ENCODE measurements around the gene TMTC3.
"Not testable (repeated sequence)": the region's sequence is repeated elsewhere in the genome, so short reads cannot be mapped to it uniquely, and the experiment has no call there.

The TMTC3 gene

GRCh38 chr12:88141774-88142609, at the start of gene TMTC3, which contains the start of gene CEP290:
Gene TMTC3, plus strand, starts transcription at chr12:88142307. Its CDS starts 6,009 bp downstream, at chr12:88148316.
Gene CEP290, minus strand, starts transcription at chr12:88142088. Its CDS starts 781 bp downstream, at chr12:88141307.
- peak; percentile 96 for DNase-seq

DNA sequence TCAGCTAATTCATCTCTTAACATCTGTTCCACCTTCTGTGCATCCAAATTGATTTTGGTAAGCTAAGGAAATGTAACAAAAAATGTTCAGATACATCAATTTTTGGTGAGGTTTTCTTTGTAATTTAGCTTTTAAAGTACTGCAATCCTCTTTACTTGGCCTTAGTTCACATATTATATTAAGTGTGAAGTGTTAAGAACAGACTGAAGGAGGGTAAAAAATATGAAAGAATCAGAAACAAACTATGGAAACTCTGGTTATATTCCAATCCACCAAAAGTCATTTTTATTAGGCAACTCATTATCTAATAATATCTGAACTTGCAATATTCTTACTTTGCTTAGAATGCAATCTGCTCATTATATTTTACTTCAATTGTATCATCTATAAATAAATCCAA, 49.3 kb upstream of the TMTC3 start:
- no peak for DNase-seq

- no peak for DNase-seq
Observed at GRCh38 chr12:88093573-88093972, 48.5 kb upstream of the TMTC3 start.

DNA sequence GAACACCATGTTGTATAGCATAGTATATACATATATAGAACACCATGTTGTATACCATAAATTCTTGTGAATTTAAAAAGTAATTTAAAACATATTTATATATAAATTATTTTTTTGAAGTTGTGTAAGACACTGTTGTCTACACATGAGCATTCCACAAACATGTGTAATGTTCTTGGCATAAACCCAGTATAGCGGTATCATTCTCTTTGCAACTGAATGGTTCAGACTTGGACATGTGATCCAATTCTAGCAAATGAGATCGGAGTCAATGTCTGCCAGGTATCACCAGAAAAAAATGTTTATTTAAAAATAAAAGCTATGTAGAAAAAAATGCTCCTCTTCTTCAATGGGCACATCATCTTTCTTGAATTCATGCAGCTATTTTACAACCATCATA, 34.1 kb upstream of the TMTC3 start:
- DNase-seq: no peak

DNA sequence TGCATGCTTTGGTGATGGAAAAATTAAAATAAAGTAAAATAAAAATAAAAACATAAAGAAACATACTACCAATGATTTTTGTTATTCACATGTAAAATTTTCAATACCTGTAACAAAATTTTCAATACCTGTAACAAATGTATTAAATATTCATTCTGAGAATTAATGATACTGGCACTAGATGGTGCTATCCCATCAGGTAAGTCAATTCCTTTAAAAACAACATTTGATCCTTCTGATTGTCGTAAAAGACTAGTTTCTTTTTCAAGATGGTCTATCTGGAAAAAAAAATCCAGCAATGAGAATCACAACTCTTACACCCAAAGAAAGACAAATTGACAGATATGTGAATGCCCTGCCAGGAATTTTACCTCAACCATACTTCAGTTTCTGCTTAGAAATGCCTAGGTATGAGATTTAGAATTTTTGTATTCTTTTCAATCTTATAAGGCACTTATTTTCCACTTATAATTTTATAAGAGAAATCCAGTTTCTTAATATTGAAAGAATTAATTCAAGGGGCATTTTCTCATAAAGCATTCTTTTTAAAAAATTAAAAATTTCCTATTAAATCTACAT, 30.9 kb upstream of the TMTC3 start:
- peak; percentile 44 for DNase-seq

DNA sequence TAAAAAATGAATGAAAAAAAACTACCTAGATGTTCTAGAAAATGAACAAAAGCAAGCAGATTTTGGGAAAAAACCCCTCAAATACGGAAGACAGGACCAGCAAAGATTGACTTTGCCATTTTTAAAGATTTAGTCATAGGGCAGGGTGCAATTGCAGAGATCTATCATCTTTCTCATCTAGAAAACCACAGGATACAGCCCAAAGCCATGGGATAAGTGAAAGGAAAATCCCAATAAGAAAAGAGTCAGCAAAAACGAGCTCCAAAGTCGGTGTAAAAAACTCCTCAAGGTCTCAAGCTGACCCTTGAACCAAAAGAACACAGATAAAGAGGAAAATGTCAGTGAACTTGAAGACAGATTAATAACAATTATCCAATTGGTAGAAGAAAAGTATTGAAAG, 28.2 kb upstream of the TMTC3 start:
- no peak for DNase-seq

DNA sequence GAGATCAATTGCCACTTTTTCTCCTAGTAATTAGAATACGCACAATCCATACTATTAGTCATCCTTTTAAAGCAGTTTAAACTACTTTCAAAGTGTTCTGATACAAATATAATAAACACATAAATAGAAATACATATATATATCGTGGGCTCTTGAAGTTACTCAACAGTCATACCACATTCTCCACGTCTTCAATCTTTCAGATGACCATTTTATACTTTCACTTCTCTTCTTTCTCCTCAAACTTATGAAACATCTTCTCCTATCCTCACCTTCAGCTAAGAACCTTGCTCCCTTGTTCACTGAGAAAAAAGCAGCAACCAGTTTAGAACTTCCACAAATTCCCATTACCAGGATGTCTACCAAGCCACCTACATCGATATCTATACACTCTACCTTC, 19.4 kb upstream of the TMTC3 start:
- DNase-seq: no peak

DNA sequence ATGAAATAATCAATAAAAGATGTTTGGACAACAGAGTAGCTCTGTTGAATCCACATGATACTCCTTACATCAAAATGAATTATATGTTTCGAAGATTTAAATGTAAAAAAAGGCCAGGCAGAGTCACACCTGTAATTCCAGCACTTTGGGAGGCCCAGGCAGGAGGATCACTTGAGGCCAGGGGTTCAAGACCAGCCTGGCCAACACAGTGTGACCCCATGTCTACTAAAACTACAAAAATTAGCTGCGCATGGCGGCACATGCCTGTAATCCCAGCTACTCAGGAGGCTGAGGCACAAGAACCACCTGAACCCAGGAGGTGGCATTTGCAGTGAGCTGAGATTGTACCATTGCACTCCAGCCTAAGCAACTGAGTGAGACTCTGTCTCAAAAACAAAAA, 15.0 kb upstream of the TMTC3 start:
- DNase-seq: no peak

DNA sequence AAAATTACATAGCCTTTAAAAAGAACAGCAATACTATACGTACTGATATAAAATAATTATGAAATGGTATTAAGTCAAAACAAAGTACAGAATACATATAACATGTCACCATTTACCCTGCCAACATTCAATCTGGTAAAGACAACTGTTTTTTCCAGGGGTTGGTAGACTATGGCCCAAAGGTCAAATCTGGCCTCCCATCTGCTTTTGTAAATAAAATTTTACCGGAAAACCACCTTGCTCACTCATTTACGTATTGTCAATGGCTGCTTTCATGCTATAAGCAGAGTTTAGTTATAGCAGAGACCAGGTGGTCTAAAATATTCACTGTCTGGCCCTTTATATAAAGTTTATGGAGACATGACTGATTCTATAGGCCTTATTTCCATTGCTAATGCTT, 14.3 kb upstream of the TMTC3 start:
- DNase-seq: no peak

- no peak for DNase-seq
Observed at GRCh38 chr12:88132392-88132791, 9.7 kb upstream of the TMTC3 start.

DNA sequence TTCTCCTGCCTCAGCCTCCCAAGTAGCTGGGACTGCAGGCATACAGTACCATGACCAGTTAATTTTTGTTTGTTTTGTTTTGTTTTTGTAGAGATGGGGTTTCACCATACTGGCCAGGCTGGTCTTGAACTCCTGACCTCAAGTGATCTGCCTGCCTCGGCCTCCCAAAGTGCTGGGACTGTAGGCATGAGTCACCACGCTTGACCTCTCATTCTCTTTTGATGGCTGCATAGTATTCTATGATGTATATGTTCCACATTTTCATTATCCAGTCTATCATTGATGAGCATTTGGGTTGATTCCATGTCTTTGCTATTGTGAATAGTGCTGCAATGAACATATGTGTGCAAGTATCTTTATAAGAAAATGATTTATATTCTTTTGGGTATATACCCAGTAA, 8.9 kb upstream of the TMTC3 start:
- not testable (repeated sequence) for DNase-seq

DNA sequence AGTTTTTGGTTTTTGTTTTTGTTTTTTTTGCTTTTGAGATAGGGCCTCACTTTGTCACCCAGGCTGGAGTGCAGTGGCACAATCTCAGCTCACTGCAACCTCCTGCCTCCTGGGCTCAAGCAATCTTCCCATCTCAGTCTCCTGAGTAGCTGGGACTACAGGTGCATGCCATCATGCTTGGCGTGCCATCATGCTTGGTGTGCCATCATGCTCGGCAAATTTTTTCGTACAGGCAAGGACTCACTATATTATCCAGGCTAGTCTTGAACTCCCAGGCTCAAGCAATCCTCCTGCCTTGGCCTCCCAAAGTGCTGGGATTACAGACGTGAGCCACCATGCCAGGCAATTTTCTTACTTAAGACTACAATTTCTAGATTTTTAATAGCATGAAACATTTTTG, 2.4 kb upstream of the TMTC3 start:
- not testable (repeated sequence) for DNase-seq

- no peak for DNase-seq
Observed at GRCh38 chr12:88141425-88141773, 708 bp upstream of the TMTC3 start.

DNA sequence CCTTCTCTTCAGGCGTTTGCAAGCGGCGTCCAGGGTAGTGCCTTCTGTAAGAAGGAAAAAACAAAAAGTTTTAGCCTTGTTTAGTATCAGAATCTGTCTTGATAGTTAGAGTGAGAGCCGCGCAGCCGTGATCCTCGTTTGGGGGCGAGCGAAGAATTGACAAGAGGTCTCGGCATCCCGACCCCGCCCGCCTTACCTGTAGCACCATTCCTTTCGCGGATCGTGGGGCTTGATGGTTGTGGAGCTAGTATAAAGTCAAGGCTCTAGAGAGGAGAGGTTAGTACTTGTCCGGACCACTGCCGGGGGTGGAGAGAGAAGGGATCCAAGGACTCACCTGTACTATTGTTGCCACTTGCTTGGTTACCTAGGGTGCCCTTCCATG, 494 bp downstream of the TMTC3 start:
- peak; percentile 37 for DNase-seq

DNA sequence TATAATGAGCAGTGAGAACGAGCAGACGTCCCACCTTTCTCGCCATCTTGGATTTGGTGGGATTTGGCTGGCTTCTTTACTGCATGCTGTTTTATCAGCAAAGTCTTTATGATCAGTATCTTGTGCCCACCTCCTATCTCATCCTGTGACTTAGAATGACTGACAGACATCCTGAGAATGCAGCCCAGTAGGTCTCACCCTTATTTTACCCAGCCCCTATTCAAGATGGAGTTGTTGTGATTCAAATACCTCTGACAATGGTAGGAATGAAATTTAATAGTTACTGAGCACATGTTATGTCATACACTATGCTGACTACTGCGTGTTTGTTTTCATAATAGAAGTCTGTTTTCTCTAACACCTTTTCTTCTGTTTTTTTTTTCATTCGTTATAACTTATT, 1.9 kb downstream of the TMTC3 start:
- no peak for DNase-seq

- no peak for DNase-seq
Observed at GRCh38 chr12:88144546-88145468, 2.7 kb downstream of the TMTC3 start.

- DNase-seq: peak; percentile 9
Observed at GRCh38 chr12:88145567-88146505, 3.7 kb downstream of the TMTC3 start.

GRCh38 chr12:88150063-88150462, 8.0 kb downstream of the TMTC3 start:
- DNase-seq: no peak

DNA sequence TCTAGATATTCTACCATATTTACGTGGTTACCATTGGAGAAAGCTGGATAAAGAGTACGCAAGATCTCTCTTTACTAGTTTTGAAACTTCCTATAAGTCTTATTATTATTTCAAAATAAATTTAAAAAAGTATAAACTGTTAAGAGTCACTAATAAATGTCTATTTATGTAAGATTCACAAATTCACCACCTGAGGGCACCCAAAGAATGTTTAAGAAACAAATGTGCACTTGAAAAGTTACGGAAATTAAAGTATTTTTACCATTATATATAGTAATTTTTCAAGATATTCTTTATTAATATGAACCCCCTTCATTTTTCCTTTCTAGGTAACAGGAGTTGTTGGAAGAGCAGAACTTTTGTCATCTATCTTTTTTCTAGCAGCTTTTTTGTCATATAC, 11.9 kb downstream of the TMTC3 start:
- no peak for DNase-seq

DNA sequence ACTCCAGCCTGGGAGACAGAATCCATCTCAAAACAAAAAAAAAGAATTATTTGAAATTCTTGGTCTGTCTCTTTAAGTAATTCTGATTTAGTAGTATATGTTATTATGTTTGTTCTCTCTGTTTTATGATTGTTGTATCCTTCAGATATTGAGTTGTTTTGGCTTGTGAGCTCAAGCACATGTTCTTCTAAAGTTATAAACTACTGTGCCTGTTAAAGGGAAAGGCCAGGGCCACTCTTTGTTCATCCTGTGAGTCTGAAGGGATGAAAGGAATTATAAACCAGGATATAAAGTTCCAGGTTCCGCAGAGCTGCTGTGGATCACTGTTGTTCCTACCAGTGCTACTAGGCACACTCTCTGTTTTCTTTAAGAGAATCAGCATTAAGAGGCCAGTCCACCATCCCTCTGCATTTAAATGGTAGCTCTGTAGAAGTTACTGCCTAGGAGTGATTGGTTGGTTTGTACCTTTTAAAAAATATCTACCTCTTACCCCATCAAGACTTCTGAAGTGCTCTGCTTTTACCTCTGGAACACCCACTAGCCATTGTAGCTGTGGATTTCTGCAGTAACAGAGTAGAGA, 14.1 kb downstream of the TMTC3 start:
- no peak for DNase-seq

DNA sequence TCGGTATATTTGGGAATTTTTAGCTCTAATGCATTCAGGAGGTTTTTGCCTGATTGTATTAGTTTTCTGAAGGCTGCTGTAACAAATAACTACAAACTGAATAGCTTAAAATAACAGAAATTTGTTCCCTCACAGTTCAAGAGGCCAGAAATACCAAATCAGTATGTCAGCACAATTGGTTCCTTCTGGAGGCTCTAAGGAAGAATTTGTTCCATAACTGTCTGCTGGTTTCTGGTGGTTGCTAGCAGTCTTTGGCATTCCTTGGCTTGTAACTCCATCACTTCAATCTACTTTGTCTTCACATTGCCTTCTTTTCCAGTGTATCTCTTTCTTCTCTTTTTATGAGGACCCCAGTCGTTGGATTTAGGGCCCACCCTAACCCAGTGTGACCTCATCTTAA, 21.3 kb downstream of the TMTC3 start:
- DNase-seq: no peak

DNA sequence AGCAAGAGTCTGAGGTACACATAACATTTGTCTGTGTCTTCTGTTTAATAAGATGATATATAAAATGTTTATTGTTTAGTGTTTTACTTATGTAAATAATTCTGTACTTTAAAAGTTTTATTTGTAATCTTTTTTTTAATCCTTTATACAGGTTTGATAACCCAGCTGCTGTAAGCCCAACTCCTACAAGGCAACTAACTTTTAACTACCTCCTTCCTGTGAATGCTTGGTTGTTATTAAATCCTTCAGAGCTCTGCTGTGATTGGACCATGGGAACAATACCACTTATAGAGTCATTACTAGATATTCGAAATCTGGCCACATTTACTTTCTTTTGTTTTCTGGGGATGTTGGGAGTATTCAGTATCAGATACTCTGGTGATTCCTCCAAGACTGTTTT, 24.1 kb downstream of the TMTC3 start:
- no peak for DNase-seq

All from NCI-H748 treated with DMSO at 0.1 percent for 48 hours (cell line).